ENCODE data around the gene C17orf100.

The C17orf100 gene

GRCh38 chr17:6651354-6651918 lies at the start of gene C17orf100, which contains the start of gene MED31:
TSS of gene C17orf100 (plus strand) at chr17:6651762. CDS start at chr17:6651914, 152 bp downstream.
TSS of gene MED31 (minus strand) at chr17:6651605. CDS start at chr17:6651528, 77 bp downstream.
- peak; percentile 86 for DNase-seq

DNA sequence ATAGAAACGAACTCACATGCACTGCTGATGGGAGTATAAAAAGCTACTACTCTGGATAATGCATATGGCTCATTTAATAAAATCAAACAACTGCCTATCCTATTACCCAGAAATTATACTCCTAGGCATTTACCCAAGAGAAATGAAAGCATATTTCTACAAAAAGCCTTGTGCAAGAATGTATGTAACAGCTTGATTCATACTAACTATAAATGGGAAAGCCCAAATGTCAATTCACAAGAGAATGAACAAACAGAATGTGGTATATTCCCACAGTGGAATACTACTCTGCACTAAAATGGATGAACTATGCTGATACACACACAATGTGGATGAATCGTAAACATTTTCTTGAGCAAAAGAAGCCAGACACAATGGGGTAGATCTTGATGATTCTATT lies 49.4 kb upstream of the C17orf100 start:
- no peak for DNase-seq

DNA sequence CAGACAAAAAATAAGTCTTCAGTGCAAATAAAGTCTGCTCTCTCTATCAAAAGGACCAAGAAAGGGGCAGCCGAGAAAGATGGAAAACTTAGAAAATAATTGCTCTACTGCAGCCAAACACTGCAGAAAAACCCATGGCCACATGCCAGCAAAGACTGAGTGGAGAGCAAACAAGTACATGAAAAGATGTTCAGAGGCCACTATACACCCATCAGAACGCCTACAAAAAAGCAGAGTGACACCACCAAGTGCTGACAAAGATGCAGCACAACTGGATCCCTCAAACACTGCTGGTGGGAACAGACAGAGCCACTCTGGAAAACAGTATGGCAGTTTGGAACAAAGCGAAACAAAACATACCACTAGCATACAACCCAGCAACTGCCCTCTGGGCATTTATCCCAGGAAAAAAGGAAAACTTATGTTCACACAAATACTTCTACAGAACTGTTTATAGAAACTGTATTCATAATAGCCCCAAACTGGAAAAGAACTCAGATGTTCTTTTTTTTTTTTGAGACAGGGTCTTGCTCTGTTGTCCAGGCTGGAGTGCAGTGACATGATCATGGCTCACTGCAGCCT lies 47.7 kb upstream of the C17orf100 start:
- DNase-seq: no peak

DNA sequence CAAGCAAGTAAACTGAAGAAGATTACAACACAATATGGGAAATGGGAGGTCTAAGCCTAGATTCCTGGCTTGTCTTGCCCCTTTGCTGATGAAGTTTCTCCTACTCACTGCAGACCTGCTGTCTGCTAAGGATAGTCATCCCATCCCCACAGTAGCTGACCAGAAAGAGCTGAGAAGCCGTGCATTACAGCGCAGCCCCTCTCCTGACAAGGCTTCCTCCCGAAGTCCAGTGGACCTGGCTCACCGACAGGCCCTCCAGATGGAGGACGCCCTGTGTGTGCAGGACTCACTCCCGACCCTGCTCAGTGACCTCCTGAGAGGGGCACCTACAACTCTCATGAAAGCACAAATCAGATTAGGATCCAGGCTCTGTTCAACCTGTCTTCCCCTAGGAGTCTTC lies 46.4 kb upstream of the C17orf100 start:
- no peak for DNase-seq

DNA sequence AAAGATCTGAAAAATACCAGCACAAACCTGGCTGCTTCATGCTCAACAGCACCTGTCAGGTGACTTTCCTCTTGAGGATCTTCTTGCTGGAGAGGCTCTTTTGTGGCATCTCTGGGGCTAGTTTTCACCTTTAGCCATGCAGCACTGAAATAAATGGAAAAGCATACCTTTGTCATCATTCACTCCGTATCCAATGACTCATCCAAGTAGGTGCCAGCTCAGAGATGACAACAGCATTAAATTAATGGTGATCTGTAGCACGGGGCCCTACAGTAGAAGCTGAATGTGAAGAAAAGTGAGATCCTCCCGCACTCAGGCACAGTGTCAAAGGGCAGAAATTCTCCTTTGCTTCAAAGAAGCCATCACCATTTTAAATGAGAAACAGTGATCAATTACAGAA lies 43.2 kb upstream of the C17orf100 start:
- DNase-seq: no peak

DNA sequence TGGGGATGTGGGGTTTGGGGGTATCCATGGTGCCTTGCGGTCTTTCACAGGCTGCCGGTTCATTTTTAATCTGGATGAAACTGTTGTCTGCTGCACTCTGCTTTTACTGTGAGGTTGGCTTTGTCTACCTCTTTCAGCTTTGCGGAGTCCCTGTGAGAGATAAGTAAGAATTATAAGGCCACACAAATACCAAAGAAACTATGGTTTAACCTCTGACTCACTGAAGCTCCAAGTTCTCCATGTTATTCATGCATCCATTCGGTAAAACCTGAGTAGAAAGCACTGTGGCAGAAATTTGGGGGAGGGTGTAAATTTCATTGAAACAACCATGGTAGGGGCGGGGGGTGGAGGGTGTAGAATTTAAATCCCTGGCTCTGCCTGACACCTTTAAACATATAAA lies 41.6 kb upstream of the C17orf100 start:
- DNase-seq: no peak

- DNase-seq: no peak
Measured at GRCh38 chr17:6611231-6611630, 40.3 kb upstream of the C17orf100 start.

- DNase-seq: no peak
Measured at GRCh38 chr17:6623941-6624340, 27.6 kb upstream of the C17orf100 start.

DNA sequence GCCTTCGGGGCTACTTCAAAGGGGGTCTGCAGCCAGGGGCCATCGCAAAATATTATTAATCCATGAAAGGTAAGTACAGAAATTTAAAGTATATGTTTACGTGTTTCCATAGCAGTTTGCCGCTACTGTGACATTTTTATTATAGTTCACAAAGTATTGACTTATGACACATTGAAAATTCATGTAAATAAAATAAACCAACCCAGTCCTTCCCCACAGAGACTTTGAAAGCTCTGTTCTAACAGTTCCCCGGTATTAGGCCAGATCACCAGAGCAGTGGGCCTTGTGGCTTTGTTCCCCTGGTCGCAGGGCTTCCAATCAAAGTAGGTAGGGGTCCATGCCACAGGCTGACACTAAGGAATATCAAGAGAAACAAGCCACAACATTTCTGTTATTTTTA lies 24.9 kb upstream of the C17orf100 start:
- no peak for DNase-seq

- no peak for DNase-seq
Measured at GRCh38 chr17:6627019-6627418, 24.5 kb upstream of the C17orf100 start.

DNA sequence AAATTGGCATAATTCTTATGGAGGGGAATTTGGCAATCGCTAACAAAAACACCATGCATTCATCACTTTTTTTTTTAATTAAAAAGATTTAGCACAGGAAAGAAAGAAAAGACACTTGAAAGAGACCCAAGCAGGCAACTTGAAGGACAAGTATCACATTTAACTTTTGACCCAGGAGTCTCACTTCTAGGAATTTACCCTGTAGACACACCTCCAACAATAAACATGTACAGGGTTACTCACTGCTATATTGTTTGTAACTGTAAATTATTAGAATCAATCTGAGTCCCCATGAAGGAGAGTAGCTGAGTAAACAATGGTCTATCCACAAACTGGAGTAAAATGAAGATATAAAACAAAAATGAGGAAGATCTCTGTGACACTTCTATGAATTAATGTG lies 21.2 kb upstream of the C17orf100 start:
- no peak for DNase-seq

GRCh38 chr17:6632530-6632929 lies 19.0 kb upstream of the C17orf100 start:
- DNase-seq: no peak

GRCh38 chr17:6633263-6633662 lies 18.3 kb upstream of the C17orf100 start:
- no peak for DNase-seq

DNA sequence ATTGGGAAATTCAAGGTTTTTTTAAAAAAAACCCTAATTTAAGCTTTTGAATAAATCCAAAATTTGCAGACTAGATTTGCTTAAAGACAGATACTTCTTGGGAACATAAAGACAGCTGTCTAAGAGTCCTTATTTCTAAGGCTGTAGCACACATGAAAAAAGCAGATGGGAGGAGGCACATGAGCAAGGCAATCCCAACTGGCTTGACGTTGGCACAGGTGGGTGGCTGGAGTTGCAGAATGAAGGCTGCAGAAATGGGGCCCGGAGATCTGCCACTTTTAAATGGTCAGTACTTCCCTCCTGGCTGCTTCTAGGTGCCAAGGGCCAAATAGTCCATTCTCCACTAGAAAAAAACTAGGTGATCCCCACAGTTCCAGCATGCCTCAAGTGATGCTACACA lies 15.5 kb upstream of the C17orf100 start:
- DNase-seq: no peak

- no peak for DNase-seq
Measured at GRCh38 chr17:6636616-6637457, 14.7 kb upstream of the C17orf100 start.

DNA sequence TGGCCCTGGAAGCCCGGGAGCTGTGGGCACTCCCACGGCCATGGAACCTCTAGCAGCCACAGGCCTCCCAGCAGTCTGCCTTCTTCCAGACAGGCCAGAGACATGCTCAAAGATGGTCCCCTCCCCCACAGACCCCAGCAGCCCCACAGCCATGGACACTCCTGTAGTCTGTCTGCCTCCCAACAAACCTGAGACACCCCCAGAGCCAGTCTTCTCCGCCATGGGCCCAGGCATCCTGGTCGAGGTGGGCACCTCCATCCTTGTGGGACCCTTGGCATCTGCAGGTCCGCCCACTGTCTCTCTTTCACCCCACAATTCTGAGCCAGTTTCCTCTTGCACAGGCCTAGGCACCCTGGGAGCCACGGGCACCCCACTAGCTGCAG lies 14.1 kb upstream of the C17orf100 start:
- no peak for DNase-seq

GRCh38 chr17:6638046-6638908 lies 13.3 kb upstream of the C17orf100 start:
- no peak for DNase-seq

- DNase-seq: no peak
Measured at GRCh38 chr17:6639014-6639585, 12.5 kb upstream of the C17orf100 start.

- peak; percentile 37 for DNase-seq
Measured at GRCh38 chr17:6639586-6640535, 11.7 kb upstream of the C17orf100 start.

DNA sequence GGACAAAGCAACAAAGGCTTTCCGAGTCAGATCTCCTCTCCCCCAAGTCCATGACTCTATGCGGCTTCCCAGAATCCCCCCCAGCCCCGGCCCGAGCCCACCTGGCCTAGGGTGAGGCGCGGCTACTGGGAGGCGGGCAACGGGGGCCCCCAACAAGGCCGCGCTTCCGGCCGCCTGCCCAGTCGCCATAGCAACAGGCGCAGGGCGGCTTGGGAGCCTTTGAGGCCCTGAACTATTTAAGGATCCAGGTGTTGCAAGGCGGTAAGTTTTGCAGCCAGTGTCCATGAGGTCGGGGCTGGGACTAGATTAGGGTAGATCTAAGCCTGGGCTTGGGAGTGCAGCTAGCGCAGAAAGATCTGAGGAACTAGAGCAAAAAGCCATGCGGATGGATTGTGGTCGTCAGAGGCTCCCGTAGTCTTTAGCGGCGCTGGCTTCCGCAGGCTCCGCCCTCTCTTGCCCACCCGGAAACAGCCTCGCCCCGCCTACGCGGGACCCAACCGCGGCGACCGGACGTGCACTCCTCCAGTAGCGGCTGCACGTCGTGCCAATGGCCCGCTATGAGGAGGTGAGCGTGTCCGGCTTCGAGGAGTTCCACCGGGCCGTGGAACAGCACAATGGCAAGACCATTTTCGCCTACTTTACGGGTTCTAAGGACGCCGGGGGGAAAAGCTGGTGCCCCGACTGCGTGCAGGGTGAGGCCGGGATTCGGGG lies 10.9 kb upstream of the C17orf100 start, which contains the start of the genes KIAA0753 and TXNDC17:
Gene KIAA0753, minus strand, starts transcription at position 176 of the 711 bp plus-strand sequence. CDS start 5,608 bp downstream, outside the sequence.
Gene TXNDC17, plus strand, starts transcription at position 525 of the 711 bp plus-strand sequence. Its CDS starts 23 bp downstream, at position 548.
- peak; percentile 95 for DNase-seq

All from NCI-H2227 treated with DMSO at 0.1 percent for 48 hours (cell line).